NCI-H345 (cell line): ENCODE results near the gene KRTAP29-1.

Experiments used
- DNase-seq: peaks from one replicate; lab custom pipeline; 2025; lab: John Stamatoyannopoulos, UW

KRTAP29-1 gene

DNA sequence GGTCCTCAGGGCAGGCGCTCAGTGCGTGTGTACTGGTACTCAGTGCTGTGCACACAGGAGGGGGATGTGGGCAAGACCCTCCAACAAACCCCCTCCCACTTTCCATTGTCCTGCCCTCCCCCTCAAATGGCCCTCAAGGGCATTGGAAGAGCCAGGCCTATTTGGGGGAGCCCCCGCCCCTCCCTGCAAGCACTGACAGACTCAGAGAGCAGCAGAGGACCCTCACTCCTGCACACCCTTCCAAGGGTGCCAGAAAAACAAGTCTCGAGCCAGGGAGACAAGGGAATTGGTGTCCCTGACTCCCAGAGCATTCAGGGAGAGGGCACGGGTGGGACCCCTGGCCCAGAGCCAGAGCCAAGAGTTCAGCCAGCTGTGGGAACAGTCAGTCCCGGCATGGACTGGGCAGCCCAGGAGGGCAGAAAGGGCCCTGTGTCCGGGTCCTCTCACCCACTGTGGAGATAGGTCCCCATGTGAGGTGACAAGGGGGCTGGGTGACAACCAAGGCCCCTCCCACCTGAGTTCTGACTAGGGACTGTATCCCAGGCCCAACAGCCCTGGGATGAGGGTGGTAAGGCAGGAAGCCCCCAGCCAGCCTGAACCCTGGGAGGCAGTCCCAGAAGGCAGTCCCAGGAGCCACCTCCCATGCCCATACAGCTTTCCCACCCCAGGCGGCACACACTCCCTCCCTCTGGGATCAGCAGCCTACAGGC lies 24.9 kb upstream of the KRTAP29-1 start:
- DNase-seq: no peak

DNA sequence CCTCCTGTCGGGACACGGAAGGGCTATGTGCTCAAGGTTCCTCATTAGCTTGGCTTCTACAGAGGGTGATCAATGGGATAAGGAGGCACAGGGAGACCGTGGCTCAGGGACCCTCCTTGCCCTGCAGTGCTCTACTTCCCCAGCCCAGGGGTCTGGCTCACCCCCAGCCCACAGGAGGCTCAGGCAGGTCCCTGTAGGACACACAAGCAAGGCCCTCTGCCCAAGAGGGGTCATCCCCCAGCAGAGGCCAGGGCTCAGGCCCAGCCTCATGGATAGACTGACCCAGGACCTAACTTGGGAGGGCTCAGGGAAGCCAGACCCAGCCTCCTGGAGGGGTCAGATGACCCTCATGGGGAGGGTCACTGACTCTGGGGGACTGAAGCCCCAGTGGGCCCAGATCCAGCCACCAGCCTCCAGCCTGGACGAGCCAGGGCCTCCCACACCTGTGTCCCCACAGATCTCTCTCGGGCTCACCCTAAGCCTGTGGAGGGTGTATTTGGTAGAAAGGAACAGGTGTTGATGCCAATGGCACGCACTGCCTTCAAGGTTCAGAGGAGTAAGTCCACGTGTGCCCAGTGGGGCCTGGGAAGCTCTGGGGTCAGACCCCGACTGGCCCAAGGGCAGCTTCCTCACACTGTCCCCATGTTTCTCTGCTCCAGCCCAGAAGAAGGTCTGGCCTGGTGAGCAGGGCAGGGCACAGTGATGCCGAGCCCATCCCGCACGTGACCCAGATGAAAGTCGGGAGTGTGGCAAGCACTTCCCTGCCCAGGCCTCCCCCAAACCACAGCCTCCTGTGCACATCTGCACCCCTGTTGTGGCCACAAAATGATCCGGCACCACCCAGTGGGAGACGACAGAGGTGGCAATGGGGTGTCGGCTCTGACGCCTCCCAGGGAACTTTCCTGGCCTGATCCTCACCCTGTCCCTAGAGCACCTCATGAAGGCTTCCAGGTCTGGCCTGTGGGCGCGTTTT lies 23.8 kb upstream of the KRTAP29-1 start:
- DNase-seq: no peak

DNA sequence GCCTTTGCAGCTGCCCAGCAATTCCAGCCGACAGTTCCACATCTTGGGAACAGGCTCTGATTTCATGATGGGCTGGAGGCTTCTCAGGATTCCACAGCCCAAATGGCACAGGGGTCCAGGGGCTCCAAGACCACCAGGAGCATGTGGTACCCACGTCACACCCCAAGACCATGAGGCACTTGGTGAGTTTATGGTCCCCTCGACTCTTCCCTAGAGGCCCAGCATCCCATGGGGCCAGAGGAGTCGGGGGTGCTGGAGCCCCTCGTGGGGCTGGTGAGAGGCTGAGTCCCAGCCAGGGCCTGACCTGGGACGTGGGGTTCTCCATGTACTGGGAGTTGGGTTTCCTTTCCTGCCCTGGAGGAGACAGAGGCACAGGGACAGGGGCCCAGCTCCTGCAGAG lies 23.0 kb upstream of the KRTAP29-1 start:
- DNase-seq: no peak

DNA sequence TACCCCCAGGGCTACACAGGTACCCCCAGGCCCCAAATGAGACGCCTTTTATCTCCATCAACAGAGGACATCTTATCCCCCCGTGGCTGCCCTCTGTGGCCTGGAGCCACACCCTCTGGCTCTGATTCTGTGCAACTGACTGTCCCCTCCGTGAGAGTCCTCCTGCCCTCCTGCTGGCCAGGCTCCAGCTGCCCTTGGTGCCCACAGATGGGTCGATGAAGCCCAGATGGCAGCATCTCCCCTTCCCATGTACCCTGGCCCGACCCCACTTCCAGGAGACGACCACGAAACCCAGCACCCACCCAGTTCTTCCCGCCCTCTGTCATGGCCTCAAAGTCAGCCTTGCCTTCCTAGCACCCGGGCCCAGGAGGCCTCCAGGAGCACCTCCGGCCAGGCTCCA lies 22.5 kb upstream of the KRTAP29-1 start:
- no peak for DNase-seq

DNA sequence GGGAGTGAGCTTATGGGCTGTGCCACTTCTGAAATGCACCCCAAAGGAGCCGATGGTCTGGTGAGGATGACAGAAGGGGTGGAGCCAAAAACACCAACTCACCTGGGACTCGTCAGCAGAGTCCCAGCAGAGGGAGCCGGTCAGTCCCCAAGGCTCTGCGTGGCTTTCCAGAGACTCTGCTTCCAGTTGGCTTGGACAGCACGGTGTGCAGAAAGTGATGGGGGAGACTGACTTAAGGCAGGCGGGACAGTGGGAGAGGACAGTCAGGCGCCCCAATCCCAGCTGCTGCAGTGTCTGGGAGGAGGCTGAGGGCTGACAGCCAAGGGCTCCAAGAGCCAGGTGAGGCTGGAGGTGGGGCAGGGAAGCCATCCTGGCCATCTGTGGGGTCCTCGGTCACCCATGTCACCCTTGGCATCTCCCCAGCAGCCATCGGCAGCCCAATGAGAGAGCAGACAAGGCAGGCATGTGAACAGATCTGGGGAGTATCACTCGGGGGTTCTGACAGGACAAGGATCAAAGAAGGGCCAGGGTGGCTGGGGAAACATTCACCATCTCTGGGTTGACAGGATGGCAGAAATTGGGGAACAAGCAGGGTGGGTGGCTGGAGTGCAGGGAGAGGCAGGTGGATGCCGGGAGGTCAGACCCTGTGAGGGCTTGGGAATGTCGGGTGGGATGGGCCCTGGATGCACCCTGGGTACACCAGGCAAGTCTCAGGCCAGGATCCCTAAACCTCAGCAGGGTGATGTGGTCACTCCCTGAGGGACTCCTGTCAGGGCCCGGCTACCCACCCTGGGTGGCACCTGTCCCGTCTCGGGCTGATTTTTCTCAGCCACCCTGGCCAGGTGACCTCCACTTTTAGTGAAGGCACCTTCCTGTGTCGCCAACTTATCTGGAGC lies 21.8 kb upstream of the KRTAP29-1 start:
- peak; percentile 4 for DNase-seq

DNA sequence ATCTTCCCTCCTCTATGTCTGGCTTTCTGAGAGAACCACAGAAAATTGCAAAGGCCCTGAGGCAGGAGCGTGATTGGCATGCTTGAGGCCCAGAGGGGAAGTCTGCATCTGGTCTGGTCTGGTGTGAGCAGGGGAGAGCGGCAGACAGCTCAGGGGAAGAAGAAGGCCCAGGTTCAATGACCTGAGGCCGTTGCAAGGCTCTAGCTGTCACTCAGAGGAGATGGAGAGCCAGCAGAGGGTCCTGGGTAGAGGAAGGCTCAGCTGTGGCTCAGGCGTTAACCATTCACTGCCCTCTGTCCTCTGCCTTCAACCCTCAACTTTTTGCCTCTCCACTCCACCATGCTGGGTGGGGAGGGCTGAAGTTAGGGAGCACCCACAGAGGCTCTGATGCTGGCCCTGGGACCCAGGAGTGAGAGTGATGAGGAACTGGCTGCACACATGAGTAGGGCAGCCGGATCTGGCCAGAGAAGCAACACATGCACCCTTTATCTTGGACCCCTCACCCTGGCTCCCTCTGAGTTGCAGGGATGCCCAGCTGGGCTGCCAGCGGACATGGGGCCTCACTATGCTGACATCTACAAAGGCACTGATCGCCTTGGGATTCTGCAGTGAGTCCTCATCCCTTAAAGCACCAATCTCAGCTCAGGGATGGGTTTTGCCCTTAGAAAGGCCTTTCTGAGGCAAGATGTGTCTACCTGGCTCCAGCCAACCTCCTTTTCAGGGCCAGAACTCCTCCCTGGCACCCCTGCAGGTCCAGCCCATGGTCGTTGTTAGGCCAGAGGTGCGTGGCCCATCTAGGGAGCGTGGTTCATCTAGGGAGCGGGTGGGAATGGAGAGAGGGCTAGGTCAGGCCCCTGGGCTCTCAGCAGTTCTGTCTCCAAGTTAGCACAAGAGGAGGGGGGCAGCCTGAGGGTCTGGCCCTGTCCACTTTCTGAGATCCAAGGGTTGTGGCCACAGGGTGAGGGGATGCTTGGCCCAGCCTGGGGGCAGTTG lies 20.5 kb upstream of the KRTAP29-1 start:
- no peak for DNase-seq

DNA sequence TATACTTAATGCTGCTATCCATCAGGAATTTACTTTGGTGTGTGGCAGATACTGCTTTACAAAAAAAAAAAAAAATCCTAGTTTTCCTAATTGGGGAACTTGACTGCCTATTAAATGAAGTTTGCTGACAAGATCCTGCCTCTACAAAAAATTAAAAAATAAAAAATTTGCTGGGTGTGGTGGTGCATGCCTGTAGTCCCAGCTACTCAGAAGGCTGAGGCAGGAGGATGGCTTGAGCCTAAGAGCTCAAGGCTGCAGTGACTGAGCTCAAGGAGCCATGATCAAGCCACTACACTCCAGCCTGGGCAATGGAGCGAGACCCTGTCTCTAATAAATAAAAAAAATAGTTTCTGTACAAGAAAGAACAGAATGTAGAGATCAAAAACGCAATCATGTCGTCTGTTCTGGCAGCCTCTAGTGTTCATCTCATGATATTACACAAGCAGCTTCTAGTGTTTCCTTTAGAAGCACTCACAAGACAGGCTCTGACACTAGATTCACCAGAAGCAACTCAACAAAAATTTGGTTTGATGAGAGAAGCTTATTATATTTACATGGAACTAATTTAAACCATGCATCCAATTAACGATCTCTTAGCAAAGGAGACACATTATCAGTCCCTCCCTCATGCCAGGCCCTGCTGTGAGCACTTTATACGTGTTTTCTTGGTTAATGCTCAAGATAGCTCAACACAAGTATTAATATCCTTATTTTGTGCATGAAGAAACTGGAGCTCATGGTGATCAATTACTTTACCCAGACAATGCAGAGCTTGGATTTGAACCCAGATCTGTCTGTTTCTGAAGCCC lies 19.6 kb upstream of the KRTAP29-1 start:
- peak; percentile 47 for DNase-seq

DNA sequence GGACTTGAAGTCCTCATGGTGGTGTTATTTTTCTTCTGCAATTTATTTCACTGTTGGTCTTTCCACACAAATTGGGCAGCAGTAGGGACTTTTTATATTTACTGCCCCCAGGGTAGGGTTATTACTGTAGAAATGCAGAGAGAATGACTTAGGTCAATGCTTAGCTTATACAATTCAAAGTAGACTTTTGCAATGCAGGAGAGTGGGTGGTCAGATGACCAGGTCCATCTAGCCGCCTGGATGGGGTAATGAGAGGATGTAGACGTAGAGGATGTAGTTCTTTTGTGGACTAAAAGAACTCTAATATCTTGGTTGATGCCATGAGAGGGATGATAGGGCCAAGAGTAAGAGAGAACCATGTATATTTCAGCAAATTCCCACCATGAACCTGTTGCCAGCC lies 15.6 kb upstream of the KRTAP29-1 start:
- no peak for DNase-seq

DNA sequence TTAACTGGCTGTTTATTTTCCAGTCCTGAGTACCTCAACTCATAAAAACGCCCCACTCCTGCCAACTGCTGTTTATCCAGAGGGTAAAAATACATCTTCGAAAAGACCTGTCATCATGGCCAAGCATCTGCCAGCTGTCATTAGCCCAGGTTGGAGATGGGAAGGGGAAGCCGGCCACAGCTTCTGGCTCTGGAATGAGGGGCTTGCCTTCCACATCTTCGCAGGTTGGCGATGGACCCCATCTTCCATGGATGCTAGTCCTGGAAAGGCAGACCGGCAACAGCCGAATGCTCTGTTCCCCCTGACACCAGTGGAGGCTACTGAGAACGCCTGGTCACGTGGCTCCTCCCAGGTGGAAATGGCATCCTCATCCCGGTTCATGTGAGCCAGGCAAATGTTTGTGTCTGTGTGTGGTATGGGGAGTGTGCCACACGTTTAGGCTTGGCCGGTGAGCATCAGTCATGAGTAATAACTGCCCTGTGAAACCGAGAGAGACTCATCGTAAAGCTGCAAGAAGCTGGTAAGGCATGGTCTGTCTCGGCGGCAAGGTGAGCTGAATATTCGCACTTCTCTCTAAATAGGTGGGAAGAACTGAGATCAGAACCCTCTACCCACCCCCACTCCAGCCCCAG lies 13.3 kb upstream of the KRTAP29-1 start:
- DNase-seq: no peak

DNA sequence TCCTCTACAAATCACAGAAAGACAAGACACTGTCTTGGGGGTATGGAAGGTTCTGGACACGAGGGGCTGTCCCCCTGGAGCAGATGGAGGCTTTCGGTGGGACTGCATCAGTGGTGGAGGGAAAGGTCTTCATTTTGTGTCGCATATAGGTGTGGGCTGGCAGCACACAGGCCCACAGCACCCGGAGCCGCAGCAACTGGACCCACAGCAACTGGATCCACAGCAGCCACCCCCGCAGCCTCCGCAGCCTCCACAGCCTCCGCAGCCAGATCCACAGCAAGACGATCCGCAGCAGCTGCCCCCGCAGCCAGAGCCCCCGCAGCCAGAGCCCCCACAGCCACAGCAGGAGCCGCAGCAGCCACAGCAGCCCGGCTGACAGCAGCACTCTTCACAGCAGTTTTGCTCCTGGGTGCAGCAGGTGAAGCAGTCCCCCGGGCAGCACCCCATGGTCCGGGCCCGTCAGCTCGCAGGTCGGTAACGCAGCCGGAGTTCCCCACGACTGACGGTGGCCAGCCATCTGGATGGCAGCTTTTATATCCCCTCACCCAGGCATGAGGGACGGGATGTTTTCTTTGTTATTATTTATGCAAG lies 12.6 kb upstream of the KRTAP29-1 start, which contains the start of gene KRTAP17-1:
Gene KRTAP17-1, minus strand, starts transcription at position 507 of the 591 bp plus-strand sequence. Its CDS starts 60 bp downstream, at position 447.
- DNase-seq: no peak

DNA sequence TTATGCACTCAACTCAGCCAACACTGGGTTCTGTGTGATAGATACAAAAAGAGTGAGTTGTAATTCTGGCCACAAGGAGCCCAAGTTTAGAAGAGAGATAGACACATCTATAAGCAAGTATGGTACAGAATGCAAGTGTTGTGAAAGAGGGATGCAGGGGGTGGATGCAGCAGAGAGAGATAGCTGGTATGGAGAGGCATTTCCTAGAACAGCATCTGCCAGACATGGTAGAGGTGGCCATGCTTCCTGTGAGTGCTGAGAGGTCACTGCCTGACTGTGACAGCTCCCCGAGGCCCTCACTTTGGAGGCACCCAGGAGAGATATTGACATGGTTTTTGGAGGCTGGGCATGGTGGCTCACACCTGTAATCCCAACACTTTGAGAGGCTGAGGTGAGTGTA lies 8.5 kb upstream of the KRTAP29-1 start:
- no peak for DNase-seq

DNA sequence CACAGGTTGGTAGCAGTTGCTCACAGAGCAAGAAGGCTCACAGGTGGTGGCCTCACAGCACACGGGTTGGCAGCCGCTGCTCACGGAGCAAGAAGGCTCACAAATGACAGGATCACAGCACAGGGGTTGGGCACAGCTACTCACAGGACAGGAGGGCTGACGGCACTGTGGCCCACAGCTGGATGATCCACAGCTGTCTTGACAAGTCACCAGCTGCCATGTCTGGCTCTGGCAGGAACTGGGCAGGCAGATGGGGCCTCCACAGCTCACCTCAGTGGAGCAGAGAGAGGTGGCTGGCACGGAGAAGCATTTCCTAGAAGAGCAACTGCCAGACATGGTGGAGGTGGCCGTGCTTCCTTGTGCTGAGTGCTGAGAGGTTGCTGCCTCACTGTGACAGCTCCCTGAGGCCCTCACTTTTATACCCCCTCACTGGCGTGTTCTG lies 6.3 kb upstream of the KRTAP29-1 start, which contains the start of gene KRTAP16-1:
Gene KRTAP16-1, minus strand, starts transcription at position 392 of the 442 bp plus-strand sequence. Its CDS starts 56 bp downstream, at position 336.
- DNase-seq: no peak

DNA sequence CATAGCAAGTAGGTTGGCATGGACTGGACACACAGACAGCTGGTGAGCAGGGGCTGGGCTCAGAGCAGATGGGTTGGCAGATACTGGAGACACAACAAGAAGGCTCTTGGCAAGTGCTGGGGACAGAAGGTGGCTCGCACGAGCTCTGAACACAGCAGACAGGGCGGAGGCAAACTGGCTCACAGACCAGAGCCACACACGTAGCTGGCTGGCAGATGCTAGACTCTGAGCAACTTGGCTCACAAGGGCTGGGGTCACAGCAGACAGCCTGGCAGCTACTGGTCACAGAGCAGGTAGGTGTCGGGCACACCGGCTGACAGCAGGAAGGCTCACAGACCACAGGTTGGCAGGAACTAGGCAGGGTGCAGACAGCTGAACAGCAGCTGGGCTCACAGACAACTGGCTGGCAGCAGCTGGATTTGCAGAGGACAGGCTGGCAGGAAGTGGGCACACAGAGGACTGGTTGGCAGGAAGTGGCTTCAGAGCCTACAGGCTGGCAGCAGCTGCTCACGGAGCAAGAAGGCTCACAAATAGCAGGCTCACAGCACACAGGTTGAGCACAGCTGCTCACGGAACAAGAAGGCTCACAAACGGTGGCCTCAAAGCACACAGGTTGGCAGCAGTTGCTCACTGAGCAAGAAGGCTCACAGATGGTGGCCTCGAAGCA lies 5.7 kb upstream of the KRTAP29-1 start:
- DNase-seq: peak; percentile 13

DNA sequence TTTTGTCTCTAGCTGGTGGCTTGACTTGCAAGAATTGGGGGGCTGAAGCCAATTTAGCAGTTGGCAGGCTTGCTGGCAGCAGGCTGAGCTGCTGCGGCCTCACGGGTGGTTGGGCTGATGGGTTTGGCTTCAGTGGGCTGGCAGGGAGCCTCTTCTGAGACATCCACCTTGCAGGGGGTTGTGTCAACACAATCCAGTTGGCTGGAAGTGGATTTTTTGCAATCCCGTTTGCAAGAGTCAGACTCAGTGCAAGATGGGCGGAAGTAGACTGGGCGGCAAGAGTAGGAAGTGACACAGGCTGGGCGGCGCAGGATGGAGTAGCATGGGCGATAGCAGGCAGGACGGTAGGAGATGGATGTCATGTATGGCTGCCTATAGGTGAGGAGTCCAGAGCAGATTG lies 5.0 kb upstream of the KRTAP29-1 start:
- no peak for DNase-seq

DNA sequence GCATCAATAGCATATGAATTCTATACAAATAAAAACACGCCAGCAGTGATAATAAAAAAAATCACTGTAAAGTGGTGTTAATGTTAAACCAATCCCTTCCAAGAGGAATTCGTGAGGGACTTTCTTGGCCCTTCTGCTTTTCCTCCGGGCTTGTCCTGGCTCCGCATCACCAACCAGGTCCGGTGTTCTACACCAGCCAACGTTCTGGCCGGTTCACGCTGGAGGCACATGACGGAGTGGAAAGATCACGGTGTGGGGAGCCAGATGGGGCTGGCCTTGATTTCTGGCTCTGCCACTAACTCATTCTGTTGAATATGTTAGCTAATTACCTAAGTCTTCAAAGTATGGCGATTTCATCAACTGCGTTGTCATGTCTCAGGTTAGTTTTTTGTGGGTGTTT lies 1.4 kb upstream of the KRTAP29-1 start:
- no peak for DNase-seq

DNA sequence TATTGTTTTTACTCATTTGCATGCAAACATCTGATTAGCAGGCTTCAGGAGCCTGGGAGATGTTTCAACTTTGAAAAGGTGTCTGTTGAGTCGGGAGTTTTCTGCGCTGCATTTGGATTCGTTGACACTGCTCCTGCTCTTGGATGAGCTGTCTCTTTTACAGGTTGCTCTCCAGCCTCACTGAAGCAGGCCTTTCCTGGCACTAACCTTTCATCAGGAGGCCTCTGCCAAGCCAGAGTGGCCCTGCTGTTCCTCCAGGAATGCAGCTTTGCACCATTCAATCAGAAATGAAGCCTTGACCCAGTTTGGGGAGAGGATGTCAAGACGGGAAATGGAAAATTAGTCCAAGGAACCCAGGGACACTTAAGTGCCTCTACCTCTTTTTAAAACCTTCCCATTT lies 330 bp upstream of the KRTAP29-1 start:
- DNase-seq: no peak

DNA sequence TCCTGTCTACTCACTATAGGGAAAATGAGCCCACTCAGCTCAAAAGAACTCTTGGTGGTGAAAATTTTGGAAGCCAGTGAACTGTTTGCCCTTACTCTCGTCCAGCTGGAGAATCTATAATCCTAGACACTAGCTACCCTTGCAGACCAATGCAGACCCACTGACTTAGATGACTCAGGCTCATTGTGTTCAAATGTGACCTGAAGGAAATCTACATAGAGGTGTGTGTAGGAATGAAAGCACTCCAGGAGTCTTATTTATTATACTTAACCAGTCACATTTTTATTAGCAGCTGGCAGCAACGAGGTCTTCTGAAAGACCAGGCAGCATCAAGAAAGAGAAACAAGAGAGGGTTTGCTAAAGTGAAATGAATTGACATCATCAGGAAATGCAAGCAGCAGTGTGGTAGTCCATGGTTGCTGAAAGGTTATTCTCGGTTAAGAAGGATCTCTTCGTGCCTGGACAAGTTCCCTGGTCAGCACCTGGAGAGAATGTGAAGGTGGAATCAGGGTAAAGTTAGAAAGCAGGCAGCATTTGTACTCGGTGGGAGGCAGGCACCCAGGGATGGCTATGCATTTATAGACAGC lies 1.4 kb downstream of the KRTAP29-1 start:
- DNase-seq: no peak
